ENCODE results near the gene PTP4A1. TPM values are rescaled to one million over a fixed set of nuclear protein-coding genes. Genes with fewer than 3 reads are reported as not detected.

PTP4A1 gene
- total RNA-seq, 1 experiment from 2014 or later: 123 TPM

DNA sequence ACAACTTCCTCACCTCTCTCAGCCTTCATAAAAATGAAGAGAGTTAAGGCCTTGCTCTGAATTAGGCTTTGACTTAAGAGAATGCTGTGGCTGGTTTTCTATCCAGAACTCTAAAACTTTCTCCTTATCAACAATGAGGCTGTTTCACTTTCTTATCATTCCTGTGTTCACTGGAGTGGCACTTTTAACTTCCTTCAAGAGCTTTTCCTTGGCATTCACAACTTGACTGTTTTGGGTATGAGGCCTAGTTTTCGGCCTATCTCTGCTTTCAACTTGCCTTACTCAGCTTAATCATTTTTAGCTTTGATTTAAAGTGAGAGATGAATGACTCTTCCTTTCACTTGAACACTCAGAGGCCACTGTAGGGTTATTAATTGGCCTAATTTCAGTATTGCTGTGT is 4.3 kb upstream of the PTP4A1 start:
- RAD21 ChIA-PET (ENCODE audit: low non-redundant PET in 1 of 2, low total read pairs in 2 of 2, uncharacterized antibody in 2 of 2, unreplicated experiment in 2 of 2): no interaction called here
- Histone ChIP-seq H3K4me2 (ENCODE audit: low read length) (no peak overlapping the region), H3K36me3 (ENCODE audit: control insufficient read depth in 1 of 2, insufficient read depth in 2 of 2, low read length in 2 of 2) (no peaks in the 10 kb centered on the region), H2AFZ (ENCODE audit: low read depth, low read length, poor library complexity, severe bottlenecking) (no peak overlapping the region), H3K4me1 (ENCODE audit: control insufficient read depth in 1 of 2, insufficient read depth in 2 of 2, low read length in 2 of 2) (peaks cover 21 to 48% of the 10 kb centered on the region in 2 experiments), H3K27me3 (ENCODE audit: insufficient read depth, low read length) (no peaks in the 10 kb centered on the region), H3K9ac (ENCODE audit: low read length) (no peak overlapping the region), H4K20me1 (ENCODE audit: insufficient read depth) (no peaks in the 10 kb centered on the region), H3K79me2 (ENCODE audit: insufficient read depth, low read length) (peaks cover 6% of the 10 kb centered on the region), H3K27ac (ENCODE audit: low read depth, low read length) (no peak overlapping the region), H3K9me3 (ENCODE audit: control insufficient read depth in 1 of 2, insufficient read depth in 1 of 2, low read depth in 1 of 2, low read length in 2 of 2) (no peaks in the 10 kb centered on the region; a peak in 1 of 4 replicates), H3K9me2 (ENCODE audit: insufficient read depth) (no peaks in the 10 kb centered on the region), H3K4me3 (replicated peaks in 1 of 2; ENCODE audit: low read depth in 1 of 2, low read length in 2 of 2) (no peak overlapping the region)
- TF ChIP-seq CBX3 (IDR thresholded peaks at IDR 0.05; ENCODE audit: low read depth): no peak
- no peak for TF ChIP-seq ZNF274 (IDR thresholded peaks at IDR 0.05; ENCODE audit: low read depth, low read length)
- TF ChIP-seq EGR1 (IDR thresholded peaks at IDR 0.05; ENCODE audit: low read depth): no peak
- no peak for DNase-seq (ENCODE audit: low read depth, low spot score)
- no TSS peak for BruUV-seq (replicated peaks)
- intact Hi-C loops (cut with micrococcal nuclease): no loop called here
- POLR2A ChIA-PET: no interaction called here
- ATAC-seq: no peak
- CTCF ChIA-PET: no interaction called here

DNA sequence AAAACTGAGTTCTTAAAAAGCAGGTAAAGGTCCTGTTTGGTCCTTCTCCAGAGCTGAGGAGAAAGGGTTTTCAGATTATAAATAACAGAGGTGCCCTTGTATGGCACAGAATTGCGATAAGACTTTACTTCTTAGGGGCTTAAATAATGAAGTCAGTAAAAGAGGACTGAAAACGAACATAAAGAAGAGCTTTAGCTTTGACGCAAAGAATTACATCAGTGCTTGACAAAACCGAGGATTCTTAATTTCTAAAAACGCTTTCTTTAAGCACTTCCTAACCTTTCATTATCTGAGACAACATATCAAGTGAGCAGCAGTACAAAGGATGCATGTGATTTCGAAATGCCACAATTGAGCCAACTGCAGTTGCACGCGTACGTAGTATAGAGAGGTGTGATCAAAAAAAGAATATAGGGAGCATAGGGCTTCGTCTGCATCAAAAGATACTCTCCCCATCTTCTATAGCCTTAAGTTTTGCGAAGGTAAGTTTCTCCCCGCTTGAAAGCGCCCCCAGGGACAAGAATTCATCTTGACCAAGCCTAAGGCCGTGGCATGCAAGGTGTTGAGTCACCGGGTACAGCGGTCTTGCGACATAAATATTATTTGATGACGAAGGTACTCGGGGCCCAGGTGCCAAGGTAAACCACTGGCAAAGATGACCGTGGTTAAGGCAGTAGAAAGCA is 778 bp upstream of the PTP4A1 start:
- BruUV-seq (replicated peaks): TSS peak; percentile 77
- H3K79me2 ChIP-seq (ENCODE audit: insufficient read depth, low read length): peaks cover 42% of the 10 kb centered on the region
- peaks cover 5% of the 10 kb centered on the region in 2 experiments for H3K36me3 ChIP-seq (ENCODE audit: control insufficient read depth in 1 of 2, insufficient read depth in 2 of 2, low read length in 2 of 2)
- no peaks in the 10 kb centered on the region for H3K27me3 ChIP-seq (ENCODE audit: insufficient read depth, low read length)
- peak; percentile 86 for DNase-seq (ENCODE audit: low read depth, low spot score)
- peak; percentile 52 for ATAC-seq
- H3K9me3 ChIP-seq (ENCODE audit: control insufficient read depth in 1 of 2, insufficient read depth in 1 of 2, low read depth in 1 of 2, low read length in 2 of 2): no peaks in the 10 kb centered on the region; a peak in 1 of 4 replicates
- no peaks in the 10 kb centered on the region for H3K9me2 ChIP-seq (ENCODE audit: insufficient read depth)
- H3K9ac ChIP-seq (ENCODE audit: low read length): peak overlapping the region; percentile 97
- peak overlapping the region; percentile 34 for H2AFZ ChIP-seq (ENCODE audit: low read depth, low read length, poor library complexity, severe bottlenecking)
- RAD21 ChIA-PET (ENCODE audit: low non-redundant PET in 1 of 2, low total read pairs in 2 of 2, uncharacterized antibody in 2 of 2, unreplicated experiment in 2 of 2): no interaction called here
- peaks cover 12 to 41% of the 10 kb centered on the region in 2 experiments for H3K4me1 ChIP-seq (ENCODE audit: control insufficient read depth in 1 of 2, insufficient read depth in 2 of 2, low read length in 2 of 2)
- H3K27ac ChIP-seq (ENCODE audit: low read depth, low read length): peak overlapping the region; percentile 98
- intact Hi-C loops (cut with micrococcal nuclease): loop anchor here (1.0 to 2.0 kb wide), 2 partner anchors 55 to 65 kb away; no protein-coding TSS in a partner anchor
- POLR2A ChIA-PET: no interaction called here
- H3K4me2 ChIP-seq (ENCODE audit: low read length): peak overlapping the region; percentile 90
- peak overlapping the region; percentile 50 to 69 for H3K4me3 ChIP-seq (replicated peaks in 1 of 2; ENCODE audit: low read depth in 1 of 2, low read length in 2 of 2)
- peaks cover 26% of the 10 kb centered on the region for H4K20me1 ChIP-seq (ENCODE audit: insufficient read depth)
- CTCF ChIA-PET: no interaction called here
- TF ChIP-seq FOSL1 (IDR thresholded peaks at IDR 0.05; ENCODE audit: low read depth) (peak; percentile 70), EZH2phosphoT487 (IDR thresholded peaks at IDR 0.05; ENCODE audit: borderline replicate concordance) (no peak), EZH2 (IDR thresholded peaks at IDR 0.05) (no peak), CTCF (IDR thresholded peaks at IDR 0.05 in 2 of 3, conservative IDR thresholded peaks at IDR 0.05 in 1 of 3; ENCODE audit: borderline replicate concordance in 1 of 3, insufficient read depth in 1 of 3, low read depth in 2 of 3, low read length in 2 of 3) (peak in 2 of 3 experiments; percentile 23; a peak in 2 of 6 replicates), SP1 (IDR thresholded peaks at IDR 0.05; ENCODE audit: low read depth) (no peak; the same call in 1 of the 2 replicates), SRF (IDR thresholded peaks at IDR 0.05; ENCODE audit: low read depth) (0 out of 2 replicates have a peak, but pooled peaks have one; percentile 19), CBX3 (IDR thresholded peaks at IDR 0.05; ENCODE audit: low read depth) (0 out of 2 replicates have a peak, but pooled peaks have one; percentile 64), EGR1 (IDR thresholded peaks at IDR 0.05; ENCODE audit: low read depth) (no peak), ATF3 (IDR thresholded peaks at IDR 0.05) (no peak), CEBPB (IDR thresholded peaks at IDR 0.05; ENCODE audit: low read depth) (peak; percentile 98), YY1 (IDR thresholded peaks at IDR 0.05; ENCODE audit: extremely low read depth, insufficient replicate concordance, low read depth, low read length) (no peak), RAD21 (IDR thresholded peaks at IDR 0.05; ENCODE audit: low read depth) (peak; percentile 24; the same call in 1 of the 2 replicates), ZFX (IDR thresholded peaks at IDR 0.05) (no peak), POLR2A (IDR thresholded peaks at IDR 0.05; ENCODE audit: borderline replicate concordance, extremely low read depth, insufficient read depth, insufficient read length) (no peak), ELF1 (IDR thresholded peaks at IDR 0.05; ENCODE audit: borderline replicate concordance, low read depth) (no peak), JUND (IDR thresholded peaks at IDR 0.05) (peak; percentile 70), TCF7L2 (IDR thresholded peaks at IDR 0.05; ENCODE audit: borderline replicate concordance, extremely low read depth, insufficient read depth, insufficient read length) (no peak), ZNF274 (IDR thresholded peaks at IDR 0.05; ENCODE audit: low read depth, low read length) (no peak), SIN3A (IDR thresholded peaks at IDR 0.05; ENCODE audit: low read depth) (no peak; the same call in 1 of the 2 replicates)
